GM21515 (cell line): Measurements from ENCODE around the gene AGRP.

Source experiments
- ATAC-seq: cut with Tn5 transposase; IDR thresholded peaks from one replicate; pipeline ENCODE4 v1.9.1; 2021; ENCODE audit not compliant: unreplicated experiment

AGRP gene

DNA sequence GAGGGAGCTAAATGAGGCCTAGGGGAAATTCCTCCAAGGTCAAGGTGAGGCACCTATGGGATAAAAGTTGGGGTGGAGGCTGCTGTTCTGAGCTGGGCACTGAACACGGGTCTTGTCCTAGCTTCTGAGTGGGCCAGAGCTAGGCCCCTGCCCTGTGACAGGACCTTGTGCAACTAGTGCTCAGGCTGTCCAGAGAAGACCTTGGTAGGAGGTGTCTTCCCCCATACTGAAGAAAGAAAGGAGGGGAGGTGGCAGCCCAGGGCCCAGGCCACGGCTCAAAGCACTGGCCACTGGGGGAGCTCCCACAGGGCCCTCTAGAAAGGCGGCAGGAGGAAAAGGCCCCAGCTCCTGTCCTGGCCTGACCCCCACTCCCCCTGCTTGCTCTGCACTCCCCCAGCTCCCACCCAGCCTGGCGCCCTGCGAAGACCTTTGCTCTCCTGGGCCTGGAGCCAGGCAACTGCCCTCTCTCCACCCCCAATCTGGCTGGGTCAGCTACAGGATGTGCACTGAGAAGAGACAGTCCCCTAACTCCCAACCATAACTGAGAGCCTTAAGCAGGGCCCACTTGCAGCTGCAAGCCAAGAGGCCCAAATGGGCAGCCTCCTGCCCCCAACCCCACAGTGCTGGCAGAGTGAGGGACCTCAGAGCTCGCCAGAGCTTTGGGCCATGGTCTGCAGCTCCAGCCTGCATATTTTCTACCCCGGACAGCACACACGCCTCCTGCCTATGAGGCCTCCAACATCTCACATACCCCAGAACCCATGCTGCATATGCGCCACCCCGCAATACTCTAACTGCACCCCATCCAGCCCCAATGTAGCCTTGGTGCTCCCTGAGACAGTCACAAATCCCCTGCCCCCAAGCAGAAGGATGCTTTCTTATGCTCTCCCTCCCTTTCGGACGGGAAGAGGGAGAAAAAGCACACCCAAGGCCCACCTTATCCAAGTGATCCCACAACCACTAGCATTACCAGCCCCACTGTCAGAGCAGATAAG lies 37.1 kb downstream of the AGRP start:
- ATAC-seq, result no peak

GRCh38 chr16:67445441-67445912 lies 37.9 kb downstream of the AGRP start:
- no peak for ATAC-seq

- no peak for ATAC-seq
Measured at GRCh38 chr16:67445126-67445426, 38.3 kb downstream of the AGRP start.

GRCh38 chr16:67444259-67445125 lies 38.9 kb downstream of the AGRP start:
- ATAC-seq, result no peak

DNA sequence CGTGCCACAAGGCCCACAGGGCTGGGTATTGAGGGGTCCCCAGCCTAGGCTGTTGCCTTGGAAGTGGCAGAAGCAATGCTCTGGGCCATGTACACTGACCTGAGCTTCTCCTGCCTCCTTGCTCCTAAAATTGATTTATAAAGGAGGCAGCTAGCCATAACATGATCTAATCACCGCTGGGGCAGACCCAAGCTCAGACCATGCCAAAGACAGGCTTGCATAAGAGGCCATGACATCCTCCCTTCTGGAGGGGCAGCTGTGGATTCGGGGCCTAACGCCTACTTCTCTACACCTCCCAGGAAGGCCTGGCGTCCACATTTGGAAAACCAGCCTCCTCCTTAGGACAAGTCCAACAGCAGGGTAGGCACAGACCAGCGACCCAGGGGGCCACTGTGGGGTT lies 40.1 kb downstream of the AGRP start:
- no peak for ATAC-seq

- no peak for ATAC-seq
Measured at GRCh38 chr16:67442581-67443255, 40.6 kb downstream of the AGRP start.

DNA sequence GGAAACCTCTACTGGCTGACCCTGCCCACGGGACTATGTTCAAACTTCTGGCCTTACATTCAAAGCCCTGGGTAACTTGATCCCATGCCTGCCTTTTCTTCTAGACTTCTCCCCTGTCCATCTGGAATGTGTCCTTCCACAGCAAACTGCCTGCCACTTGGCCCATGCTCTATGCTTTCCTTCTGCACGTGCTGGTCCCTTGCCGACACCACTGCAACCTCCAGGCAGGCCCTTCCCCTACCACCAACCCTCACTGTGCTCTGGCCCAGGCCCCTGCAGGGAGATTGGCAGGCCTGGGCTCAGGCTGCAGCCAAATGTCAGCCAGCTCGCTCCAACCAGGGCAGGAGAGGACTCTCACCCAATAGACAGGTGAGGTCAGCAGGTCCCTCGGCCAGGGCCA lies 41.4 kb downstream of the AGRP start:
- ATAC-seq, result no peak

DNA sequence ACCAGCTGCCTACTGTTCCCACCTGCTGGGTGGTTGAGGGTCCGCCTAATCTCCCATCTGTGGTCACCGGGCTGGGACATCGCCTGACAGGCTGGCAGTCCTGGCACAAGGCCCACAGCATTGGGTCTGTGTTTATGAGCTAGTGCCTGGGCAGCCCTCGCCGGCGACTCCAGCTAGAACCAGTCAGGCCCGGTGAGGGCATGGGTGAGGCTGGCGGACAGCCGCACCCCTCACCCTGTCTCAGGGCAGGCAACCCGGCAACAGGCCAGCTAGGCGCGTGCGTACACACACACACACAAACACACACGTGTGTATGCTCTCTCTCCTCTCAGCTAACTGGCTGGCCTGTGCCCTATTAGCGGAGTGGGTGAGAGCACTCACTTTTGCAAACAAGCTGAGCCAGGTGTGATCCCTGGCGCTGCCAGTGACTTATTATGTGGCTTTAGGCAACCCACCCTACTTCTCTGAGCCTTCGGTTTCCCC lies 42.0 kb downstream of the AGRP start:
- no peak for ATAC-seq

DNA sequence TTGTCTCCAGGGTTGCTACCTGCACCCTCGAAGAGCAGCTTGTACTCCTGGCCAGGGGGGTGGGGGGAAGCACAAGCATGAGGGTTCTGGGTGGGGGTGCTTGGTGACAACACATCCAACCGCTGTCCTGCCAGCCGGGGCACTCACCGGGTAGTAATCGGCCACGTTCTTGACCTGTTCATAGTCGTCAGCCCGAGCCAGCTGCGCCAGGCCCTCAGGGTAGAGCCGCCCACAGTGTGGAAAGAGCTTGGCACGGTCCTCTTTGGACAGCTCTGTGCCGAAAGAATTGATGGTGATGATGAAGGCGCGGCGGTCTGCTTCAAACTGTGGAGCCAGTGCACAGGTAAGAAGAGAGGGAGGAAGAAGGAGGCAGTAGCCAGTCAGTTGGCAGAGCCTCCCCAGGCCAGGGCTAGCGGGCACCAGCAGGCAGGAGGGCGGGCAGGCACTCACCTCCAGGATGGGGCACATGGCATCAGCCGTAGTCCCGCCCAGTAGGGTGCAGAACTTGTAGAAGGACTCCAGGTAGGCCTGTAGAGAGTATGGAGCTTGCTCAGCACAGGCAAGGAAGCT lies 44.4 kb downstream of the AGRP start:
- ATAC-seq, result no peak

GRCh38 chr16:67438098-67438791 lies 45.1 kb downstream of the AGRP start:
- no peak for ATAC-seq

GRCh38 chr16:67437513-67437912 lies 45.8 kb downstream of the AGRP start:
- ATAC-seq, result no peak

DNA sequence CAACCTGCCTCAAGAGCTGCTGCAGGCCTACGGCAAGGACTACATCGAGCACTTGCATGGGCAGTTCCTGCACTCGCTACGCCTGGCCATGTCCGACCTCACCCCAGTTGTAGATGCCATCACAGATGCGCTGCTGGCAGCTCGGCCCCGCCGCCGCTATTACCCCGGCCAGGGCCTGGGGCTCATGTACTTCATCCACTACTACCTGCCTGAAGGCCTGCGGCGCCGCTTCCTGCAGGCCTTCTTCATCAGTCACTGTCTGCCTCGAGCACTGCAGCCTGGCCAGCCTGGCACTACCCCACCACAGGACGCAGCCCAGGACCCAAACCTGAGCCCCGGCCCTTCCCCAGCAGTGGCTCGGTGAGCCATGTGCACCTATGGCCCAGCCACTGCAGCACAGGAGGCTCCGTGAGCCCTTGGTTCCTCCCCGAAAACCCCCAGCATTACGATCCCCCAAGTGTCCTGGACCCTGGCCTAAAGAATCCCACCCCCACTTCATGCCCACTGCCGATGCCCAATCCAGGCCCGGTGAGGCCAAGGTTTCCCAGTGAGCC lies 46.6 kb downstream of the AGRP start:
- no peak for ATAC-seq

GRCh38 chr16:67435758-67436164 lies 47.6 kb downstream of the AGRP start:
- ATAC-seq, result no peak

DNA sequence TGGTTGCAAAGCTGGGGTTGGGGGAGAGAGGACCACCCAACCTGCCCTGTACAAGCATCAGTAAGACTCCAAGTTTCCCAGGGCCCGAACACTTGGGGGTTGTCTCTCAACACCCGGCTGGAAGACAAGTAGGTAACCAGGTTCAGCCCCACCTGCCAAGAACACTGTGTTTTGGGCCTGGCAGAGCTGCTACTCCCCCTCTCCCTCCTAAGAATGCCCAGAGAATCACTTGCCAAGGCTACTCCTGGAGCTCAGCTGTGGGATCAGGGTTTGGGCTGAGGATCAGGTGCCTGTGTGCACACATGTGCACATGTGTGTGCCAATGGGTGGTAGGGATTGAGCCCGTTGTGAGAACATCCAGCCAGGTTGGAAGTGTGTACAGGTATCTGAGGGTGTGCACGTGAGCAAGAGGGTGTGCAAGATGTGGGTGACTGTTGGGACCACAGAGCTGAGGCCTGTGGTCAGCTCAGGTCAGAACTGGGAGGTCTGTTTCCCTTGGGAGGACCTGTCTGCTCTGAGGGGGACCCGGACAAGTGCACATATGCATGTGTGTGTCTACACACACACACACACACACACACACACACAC lies 50.1 kb downstream of the AGRP start:
- ATAC-seq, result no peak
